HS-5 (cell line): ENCODE results near the gene DOLPP1.
A peak's percentile ranks its signal among the peaks of the same experiment; 100 is the strongest.

Source experiments
- DNase-seq: peaks from one replicate; pipeline ENCODE4 v3.0.0-alpha.2; 2012; ENCODE audit warnings: low read depth

The DOLPP1 gene

DNA sequence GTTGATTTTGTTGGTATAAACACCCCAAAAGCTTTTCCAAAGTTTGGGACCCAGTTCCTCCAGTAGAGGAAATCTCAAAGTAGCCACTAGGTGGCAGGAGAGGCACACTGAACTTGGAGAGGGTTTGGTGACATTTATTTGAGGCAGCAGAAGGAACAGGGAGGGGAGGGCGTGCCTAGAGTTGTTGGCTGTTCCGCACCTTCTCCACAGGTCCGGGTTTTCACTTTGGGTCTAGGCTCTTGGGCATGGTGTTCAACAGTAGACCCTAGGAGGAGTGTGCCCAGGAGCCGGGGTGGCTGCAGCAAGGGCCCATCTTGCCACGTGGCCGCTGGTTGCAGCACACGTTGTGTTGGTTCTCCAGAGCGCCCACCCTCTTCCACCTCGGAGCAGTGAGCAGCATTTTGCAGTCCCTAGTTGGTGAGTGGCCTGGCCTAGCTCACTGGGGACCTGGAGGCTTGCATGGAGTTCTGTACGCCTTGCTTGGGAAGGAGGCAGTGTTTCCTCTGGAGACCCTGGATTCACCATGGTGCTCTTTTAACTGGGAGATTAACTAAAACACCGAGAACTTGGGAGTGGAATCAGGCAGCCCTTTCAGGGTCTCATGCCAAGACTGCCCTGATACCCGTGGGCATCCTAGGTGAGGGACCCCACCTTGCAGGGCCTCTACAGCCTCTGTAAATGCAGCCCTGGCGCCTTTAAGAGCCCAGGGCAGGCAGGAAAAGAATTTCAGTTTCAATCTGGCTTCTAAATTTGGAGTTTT, 58.5 kb downstream of the DOLPP1 start:
- peak; percentile 68 for DNase-seq

DNA sequence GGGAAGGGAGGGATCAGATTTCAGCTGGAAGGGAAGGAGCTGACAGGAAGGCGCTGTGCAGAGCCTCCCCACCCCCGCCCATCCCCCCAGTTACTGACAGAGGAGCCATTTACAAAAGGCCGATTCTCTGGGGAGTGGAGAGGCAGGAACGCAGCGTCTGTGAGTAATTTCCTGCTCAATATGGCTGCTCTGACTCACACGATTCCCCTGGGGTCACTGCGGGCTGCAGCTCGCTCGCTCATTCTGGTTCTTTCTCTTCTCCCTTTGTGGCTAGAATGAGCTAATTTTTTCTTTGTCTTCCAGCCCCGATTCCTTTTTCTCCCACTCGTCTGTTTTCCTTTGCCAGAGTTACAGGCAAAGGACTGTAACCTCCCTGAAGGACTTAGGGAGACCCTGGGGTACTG, 59.1 kb downstream of the DOLPP1 start:
- peak; percentile 99 for DNase-seq
